DND-41 (cell line): ENCODE measurements around the gene TMEM132D.

Source experiments
- CTCF ChIP-seq: IDR thresholded peaks from 2 replicates; pipeline ENCODE4 v1.5.1; 2012; ENCODE audit warnings: borderline replicate concordance, low read length, moderate library complexity, mild to moderate bottlenecking; ENCODE audit not compliant: poor library complexity, severe bottlenecking; ENCODE audit errors: extremely low read depth
- EZH2 ChIP-seq: IDR thresholded peaks from 3 replicates; pipeline ENCODE4 v1.6.1; 2012; ENCODE audit warnings: borderline replicate concordance, low read depth, mild to moderate bottlenecking, moderate library complexity, low read length, inconsistent platforms; ENCODE audit not compliant: severe bottlenecking

GRCh38 chr12:129762436-129762835 lies 141.4 kb downstream of the TMEM132D start:
- TF ChIP-seq CTCF (no peak), EZH2 (no peak)
